AG09309 (cell line): ENCODE data around the gene NALCN.
A peak's percentile ranks its signal among the peaks of the same experiment; 100 is the strongest.

ENCODE experiments used
- DNase-seq: peaks from one replicate; pipeline ENCODE4 v3.0.0-alpha.2; 2010; ENCODE audit warnings: low read depth
- H3K4me3 ChIP-seq: 2 replicates; pipeline ENCODE4 v1.5.1; 2011; ENCODE audit warnings: mild to moderate bottlenecking, low read depth, low read length, moderate library complexity; ENCODE audit not compliant: control insufficient read depth
- TF ChIP-seq, protein P1 (sequence below): IDR thresholded peaks from 2 replicates; pipeline ENCODE4 v1.5.1; 2011; ENCODE audit warnings: mild to moderate bottlenecking, low read depth, low read length, inconsistent platforms; ENCODE audit not compliant: insufficient read depth, control insufficient read depth; ENCODE audit errors: missing control alignments

The NALCN gene

DNA sequence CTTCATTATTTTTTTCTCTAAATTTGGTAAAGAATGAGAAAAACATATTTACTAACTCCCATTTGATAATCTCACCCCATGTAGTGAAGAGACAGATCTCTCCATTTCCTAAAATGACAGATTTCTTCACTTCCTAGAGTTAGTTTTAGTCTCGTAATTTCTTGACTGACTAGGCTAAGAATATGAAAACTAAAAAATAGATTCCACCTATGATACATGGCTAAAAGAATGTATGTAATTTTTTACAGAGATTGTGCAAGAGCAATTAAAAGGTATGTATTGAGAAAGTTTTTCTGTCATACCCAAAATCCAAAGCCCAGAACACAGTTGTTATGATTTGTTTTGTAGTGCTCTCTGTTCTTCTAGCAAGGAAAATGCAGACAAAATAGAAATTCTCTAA, 9.5 kb downstream of the NALCN start:
- TF ChIP-seq, protein P1, sequence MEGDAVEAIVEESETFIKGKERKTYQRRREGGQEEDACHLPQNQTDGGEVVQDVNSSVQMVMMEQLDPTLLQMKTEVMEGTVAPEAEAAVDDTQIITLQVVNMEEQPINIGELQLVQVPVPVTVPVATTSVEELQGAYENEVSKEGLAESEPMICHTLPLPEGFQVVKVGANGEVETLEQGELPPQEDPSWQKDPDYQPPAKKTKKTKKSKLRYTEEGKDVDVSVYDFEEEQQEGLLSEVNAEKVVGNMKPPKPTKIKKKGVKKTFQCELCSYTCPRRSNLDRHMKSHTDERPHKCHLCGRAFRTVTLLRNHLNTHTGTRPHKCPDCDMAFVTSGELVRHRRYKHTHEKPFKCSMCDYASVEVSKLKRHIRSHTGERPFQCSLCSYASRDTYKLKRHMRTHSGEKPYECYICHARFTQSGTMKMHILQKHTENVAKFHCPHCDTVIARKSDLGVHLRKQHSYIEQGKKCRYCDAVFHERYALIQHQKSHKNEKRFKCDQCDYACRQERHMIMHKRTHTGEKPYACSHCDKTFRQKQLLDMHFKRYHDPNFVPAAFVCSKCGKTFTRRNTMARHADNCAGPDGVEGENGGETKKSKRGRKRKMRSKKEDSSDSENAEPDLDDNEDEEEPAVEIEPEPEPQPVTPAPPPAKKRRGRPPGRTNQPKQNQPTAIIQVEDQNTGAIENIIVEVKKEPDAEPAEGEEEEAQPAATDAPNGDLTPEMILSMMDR: no peak
- no peak for DNase-seq
- no peak overlapping the region for H3K4me3 ChIP-seq

DNA sequence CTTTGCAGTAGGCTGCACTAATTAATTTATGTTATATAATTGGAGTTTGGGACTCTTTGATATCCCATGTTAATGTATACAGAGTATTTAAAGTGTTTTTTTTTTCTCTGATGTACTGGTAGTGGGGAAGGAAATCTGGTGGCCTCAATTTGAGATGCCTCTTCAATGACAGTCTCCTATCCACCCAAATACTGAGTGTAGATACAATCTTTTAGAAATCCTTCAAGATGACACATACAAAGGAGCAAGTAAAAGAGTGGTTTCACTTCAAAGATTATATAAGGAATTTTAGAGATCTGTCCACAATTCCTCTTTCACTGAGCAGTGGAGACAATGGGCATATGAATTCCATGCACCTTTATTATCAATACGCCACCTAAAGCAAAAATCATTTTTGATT, 15.1 kb downstream of the NALCN start:
- TF ChIP-seq, protein P1: no peak
- DNase-seq: no peak
- no peak overlapping the region for H3K4me3 ChIP-seq

DNA sequence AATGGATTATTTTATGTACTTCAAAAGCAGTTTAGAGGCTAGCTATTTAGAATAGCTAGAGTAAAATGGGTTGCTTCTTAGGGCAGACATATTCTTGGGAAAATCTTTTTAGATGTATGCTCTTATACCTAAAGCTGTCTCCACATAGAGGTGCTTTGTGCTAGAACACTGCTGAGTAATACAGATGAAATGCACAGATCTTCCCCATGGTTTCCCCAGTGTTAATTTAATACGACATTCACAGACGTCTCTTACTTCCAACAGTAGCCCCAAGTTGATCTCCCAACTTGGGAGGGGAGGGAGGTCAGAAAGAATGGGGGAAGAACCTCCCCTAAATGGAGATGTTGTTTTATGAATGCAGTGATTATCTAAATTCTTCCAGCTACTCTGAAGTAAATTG, 16.9 kb downstream of the NALCN start:
- H3K4me3 ChIP-seq: no peak overlapping the region
- TF ChIP-seq, protein P1: no peak
- DNase-seq: no peak

DNA sequence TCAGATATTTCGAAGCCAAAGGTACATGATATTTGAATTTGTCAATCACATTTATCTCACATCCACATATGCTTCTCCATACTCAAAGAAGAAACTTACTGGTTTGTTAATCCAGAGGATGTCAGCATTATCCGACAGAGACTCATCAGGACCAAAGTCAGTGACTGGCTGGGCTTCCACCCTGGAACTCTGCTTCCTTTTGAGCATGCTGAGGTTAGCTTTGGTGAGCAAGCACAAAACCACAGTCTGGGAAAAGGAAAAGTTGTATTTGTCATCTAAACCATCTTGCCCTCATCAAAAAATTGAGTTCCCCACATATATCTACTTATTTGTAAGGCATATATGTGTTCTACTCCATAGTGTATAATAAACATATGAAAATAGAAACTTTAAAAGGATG, 17.4 kb downstream of the NALCN start:
- no peak overlapping the region for H3K4me3 ChIP-seq
- TF ChIP-seq, protein P1: no peak
- DNase-seq: peak; percentile 27

DNA sequence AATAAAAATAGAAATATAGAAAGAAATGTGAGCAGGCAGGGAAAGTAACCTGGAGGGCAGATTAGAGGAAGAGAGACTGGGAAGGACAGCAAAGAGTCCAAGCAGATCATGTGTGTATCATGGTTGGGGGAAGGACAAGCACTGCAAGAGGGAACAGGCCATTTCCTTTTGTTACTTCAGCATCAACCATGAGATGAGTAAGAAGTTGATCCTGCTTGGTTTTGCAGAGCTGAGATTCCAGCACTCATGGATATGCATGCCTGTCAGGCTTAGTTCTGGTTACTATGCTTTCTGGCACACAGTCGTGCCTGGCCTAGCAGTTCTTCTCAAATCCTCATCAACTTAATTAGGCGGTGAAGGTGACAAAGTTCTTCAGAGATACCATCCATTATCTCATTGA, 18.1 kb downstream of the NALCN start:
- no peak overlapping the region for H3K4me3 ChIP-seq
- DNase-seq: no peak
- TF ChIP-seq, protein P1: no peak

DNA sequence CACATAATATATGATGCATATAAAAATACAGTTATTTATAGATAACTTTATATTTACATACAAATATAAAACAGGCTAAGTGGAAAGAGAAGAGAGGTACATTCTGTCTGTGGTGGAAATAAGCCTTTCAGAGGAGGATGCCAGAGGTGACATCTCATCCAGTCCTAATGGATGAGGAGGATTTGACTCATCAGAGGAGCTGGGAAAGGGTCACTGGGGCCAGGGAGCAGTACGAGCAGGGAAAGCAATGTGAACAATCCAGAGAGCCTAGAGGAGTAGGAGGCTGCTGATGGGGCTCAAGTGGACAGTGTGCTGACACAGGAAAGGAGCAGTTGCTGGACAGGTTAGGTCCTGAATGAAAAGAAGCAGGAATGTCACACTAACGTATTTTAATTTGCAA, 18.6 kb downstream of the NALCN start:
- TF ChIP-seq, protein P1: no peak
- no peak for DNase-seq
- no peak overlapping the region for H3K4me3 ChIP-seq

DNA sequence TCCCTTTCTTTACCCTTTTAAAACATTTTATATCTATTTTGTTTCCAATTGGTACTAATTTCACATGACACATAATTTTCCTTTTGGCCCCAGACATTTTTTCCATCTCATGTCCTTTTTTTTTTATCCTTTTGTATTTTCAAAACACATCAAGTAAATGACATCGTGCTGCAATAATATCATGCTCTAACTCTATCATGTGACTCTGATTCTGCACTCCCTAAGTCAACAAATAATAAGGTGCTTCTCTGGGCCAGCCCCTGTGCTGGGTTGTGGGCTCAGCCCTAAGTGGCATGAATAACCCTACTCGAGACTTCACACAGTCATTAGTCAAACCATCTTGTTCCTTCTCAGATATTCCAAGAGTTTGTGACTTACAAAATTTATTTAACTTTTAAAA, 21.7 kb downstream of the NALCN start:
- no peak overlapping the region for H3K4me3 ChIP-seq
- TF ChIP-seq, protein P1: no peak
- no peak for DNase-seq
